ENCODE results near the gene NAA40. TPM values are rescaled to one million over a fixed set of nuclear protein-coding genes. Genes with fewer than 3 reads are reported as not detected.

NAA40 gene
- total and polyA plus RNA-seq, 2 of the 13 experiments (the other 11 are each of a cell fraction or from before 2014, with no cell fraction given): 11.1 to 17.9 TPM

- TF ChIP-seq ZNF788 (CRISPR knock-in tag; IDR thresholded peaks at IDR 0.05; ENCODE audit: borderline replicate concordance) (0 out of 2 replicates have a peak, but pooled peaks have one; percentile 65), ZNF256 (CRISPR knock-in tag; conservative IDR thresholded peaks at IDR 0.05) (no peak), SRSF1 (optimal IDR thresholded peaks at IDR 0.05; ENCODE audit: low read depth, low read length) (peak; percentile 36), ZNF790 (CRISPR knock-in tag; IDR thresholded peaks at IDR 0.05; ENCODE audit: borderline replicate concordance) (0 out of 2 replicates have a peak, but pooled peaks have one; percentile 45), ZNF841 (CRISPR knock-in tag; IDR thresholded peaks at IDR 0.05; ENCODE audit: borderline replicate concordance) (0 out of 2 replicates have a peak, but pooled peaks have one; percentile 17), HNRNPL (IDR thresholded peaks at IDR 0.05; ENCODE audit: low read depth, low read length) (peak; percentile 80), PAXIP1 (CRISPR knock-in tag; conservative IDR thresholded peaks at IDR 0.05) (peak; percentile 13; the same call in 1 of the 2 replicates), ZNF709 (CRISPR knock-in tag; IDR thresholded peaks at IDR 0.05) (0 out of 2 replicates have a peak, but pooled peaks have one; percentile 35), ZNF205 (CRISPR knock-in tag; IDR thresholded peaks at IDR 0.05) (0 out of 2 replicates have a peak, but pooled peaks have one; percentile 14), RBM39 (IDR thresholded peaks at IDR 0.05; ENCODE audit: low read depth, low read length, poor library complexity, severe bottlenecking) (peak; percentile 79), SALL2 (CRISPR knock-in tag; IDR thresholded peaks at IDR 0.05) (0 out of 2 replicates have a peak, but pooled peaks have one; percentile 29), SAP130 (CRISPR knock-in tag; IDR thresholded peaks at IDR 0.05; ENCODE audit: low read depth) (peak; percentile 57; the same call in 1 of the 2 replicates), UBTF (CRISPR knock-in tag; IDR thresholded peaks at IDR 0.05) (peak; percentile 58; the same call in 1 of the 2 replicates), MTF2 (CRISPR knock-in tag; IDR thresholded peaks at IDR 0.05; ENCODE audit: borderline replicate concordance) (0 out of 2 replicates have a peak, but pooled peaks have one; percentile 38), SAFB2 (CRISPR knock-in tag; IDR thresholded peaks at IDR 0.05; ENCODE audit: borderline replicate concordance, low read depth) (0 out of 2 replicates have a peak, but pooled peaks have one; percentile 13), MTA1 (CRISPR knock-in tag; IDR thresholded peaks at IDR 0.05; ENCODE audit: borderline replicate concordance) (no peak; the same call in 1 of the 2 replicates)
- TF ChIP-seq, protein P1, sequence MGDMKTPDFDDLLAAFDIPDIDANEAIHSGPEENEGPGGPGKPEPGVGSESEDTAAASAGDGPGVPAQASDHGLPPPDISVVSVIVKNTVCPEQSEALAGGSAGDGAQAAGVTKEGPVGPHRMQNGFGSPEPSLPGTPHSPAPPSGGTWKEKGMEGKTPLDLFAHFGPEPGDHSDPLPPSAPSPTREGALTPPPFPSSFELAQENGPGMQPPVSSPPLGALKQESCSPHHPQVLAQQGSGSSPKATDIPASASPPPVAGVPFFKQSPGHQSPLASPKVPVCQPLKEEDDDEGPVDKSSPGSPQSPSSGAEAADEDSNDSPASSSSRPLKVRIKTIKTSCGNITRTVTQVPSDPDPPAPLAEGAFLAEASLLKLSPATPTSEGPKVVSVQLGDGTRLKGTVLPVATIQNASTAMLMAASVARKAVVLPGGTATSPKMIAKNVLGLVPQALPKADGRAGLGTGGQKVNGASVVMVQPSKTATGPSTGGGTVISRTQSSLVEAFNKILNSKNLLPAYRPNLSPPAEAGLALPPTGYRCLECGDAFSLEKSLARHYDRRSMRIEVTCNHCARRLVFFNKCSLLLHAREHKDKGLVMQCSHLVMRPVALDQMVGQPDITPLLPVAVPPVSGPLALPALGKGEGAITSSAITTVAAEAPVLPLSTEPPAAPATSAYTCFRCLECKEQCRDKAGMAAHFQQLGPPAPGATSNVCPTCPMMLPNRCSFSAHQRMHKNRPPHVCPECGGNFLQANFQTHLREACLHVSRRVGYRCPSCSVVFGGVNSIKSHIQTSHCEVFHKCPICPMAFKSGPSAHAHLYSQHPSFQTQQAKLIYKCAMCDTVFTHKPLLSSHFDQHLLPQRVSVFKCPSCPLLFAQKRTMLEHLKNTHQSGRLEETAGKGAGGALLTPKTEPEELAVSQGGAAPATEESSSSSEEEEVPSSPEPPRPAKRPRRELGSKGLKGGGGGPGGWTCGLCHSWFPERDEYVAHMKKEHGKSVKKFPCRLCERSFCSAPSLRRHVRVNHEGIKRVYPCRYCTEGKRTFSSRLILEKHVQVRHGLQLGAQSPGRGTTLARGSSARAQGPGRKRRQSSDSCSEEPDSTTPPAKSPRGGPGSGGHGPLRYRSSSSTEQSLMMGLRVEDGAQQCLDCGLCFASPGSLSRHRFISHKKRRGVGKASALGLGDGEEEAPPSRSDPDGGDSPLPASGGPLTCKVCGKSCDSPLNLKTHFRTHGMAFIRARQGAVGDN (CRISPR knock-in tag; IDR thresholded peaks at IDR 0.05): peak; percentile 28
Measured at GRCh38 chr11:63917692-63918506, 20.9 kb upstream of the NAA40 start (continued).
